Measurements from ENCODE around the gene GAPDH.
"Not testable (repeated sequence)": the region's sequence is repeated elsewhere in the genome, so short reads cannot be mapped to it uniquely, and the experiment has no call there.

Gene GAPDH

GRCh38 chr12:6542209-6543009 is 8.1 kb downstream of the GAPDH start:
- no peak for DNase-seq (ENCODE audit: low read depth in 1 of 2, low spot score in 1 of 2)

GRCh38 chr12:6546016-6546415 is 11.7 kb downstream of the GAPDH start:
- DNase-seq (ENCODE audit: low read depth in 1 of 2, low spot score in 1 of 2) = no peak

GRCh38 chr12:6547566-6547965 is 13.2 kb downstream of the GAPDH start:
- DNase-seq (ENCODE audit: low read depth in 1 of 2, low spot score in 1 of 2) = no peak

- no peak for DNase-seq (ENCODE audit: low read depth in 1 of 2, low spot score in 1 of 2)
Measured at GRCh38 chr12:6547987-6548386, 13.7 kb downstream of the GAPDH start.

GRCh38 chr12:6548556-6548955 is 14.2 kb downstream of the GAPDH start:
- no peak for DNase-seq (ENCODE audit: low read depth in 1 of 2, low spot score in 1 of 2)

- DNase-seq (ENCODE audit: low read depth in 1 of 2, low spot score in 1 of 2) = no peak
Measured at GRCh38 chr12:6548966-6549683, 14.8 kb downstream of the GAPDH start.

GRCh38 chr12:6549684-6550151 is 15.4 kb downstream of the GAPDH start:
- no peak for DNase-seq (ENCODE audit: low read depth in 1 of 2, low spot score in 1 of 2)

GRCh38 chr12:6550294-6551062 is 16.2 kb downstream of the GAPDH start:
- DNase-seq (ENCODE audit: low read depth in 1 of 2, low spot score in 1 of 2) = no peak

- no peak for DNase-seq (ENCODE audit: low read depth in 1 of 2, low spot score in 1 of 2)
Measured at GRCh38 chr12:6551063-6551461, 16.7 kb downstream of the GAPDH start.

- DNase-seq (ENCODE audit: low read depth in 1 of 2, low spot score in 1 of 2) = no peak
Measured at GRCh38 chr12:6551496-6552139, 17.3 kb downstream of the GAPDH start.

GRCh38 chr12:6552140-6552551 is 17.8 kb downstream of the GAPDH start:
- no peak for DNase-seq (ENCODE audit: low read depth in 1 of 2, low spot score in 1 of 2)

GRCh38 chr12:6553051-6553868 is 18.9 kb downstream of the GAPDH start:
- DNase-seq (ENCODE audit: low read depth in 1 of 2, low spot score in 1 of 2) = no peak

- peak; percentile 42 to 58 for DNase-seq (ENCODE audit: low read depth in 1 of 2, low spot score in 1 of 2)
Measured at GRCh38 chr12:6554168-6555017, 20.1 kb downstream of the GAPDH start.

GRCh38 chr12:6555018-6555691 is 20.8 kb downstream of the GAPDH start:
- DNase-seq (ENCODE audit: low read depth in 1 of 2, low spot score in 1 of 2) = no peak

- DNase-seq (ENCODE audit: low read depth in 1 of 2, low spot score in 1 of 2) = not testable (repeated sequence)
Measured at GRCh38 chr12:6556496-6556817, 22.1 kb downstream of the GAPDH start.

- no peak for DNase-seq (ENCODE audit: low read depth in 1 of 2, low spot score in 1 of 2)
Measured at GRCh38 chr12:6556857-6557256, 22.5 kb downstream of the GAPDH start.

GRCh38 chr12:6558014-6558760 is 23.9 kb downstream of the GAPDH start:
- not testable (repeated sequence) for DNase-seq (ENCODE audit: low read depth in 1 of 2, low spot score in 1 of 2)

- DNase-seq (ENCODE audit: low read depth in 1 of 2, low spot score in 1 of 2) = no peak
Measured at GRCh38 chr12:6559500-6559899, 25.2 kb downstream of the GAPDH start.

All from stimulated activated CD4-positive, alpha-beta T cell treated with anti-CD3 and anti-CD28 coated beads, Interleukin-15, amount 100 ng/mL, for 1 hour (primary cell).